Suprapubic skin (tissue), 4 donors: Measurements from ENCODE around the gene PPP6R3.

Experiments used
- EP300 ChIP-seq: sonication (generic); formaldehyde crosslinking; IDR thresholded peaks from one replicate; pipeline ENCODE4 v1.6.1; 2017; ENCODE audit warnings: antibody characterized with exemption
- POLR2A ChIP-seq, 2 donors: fragments of 450-650 bp; IDR thresholded peaks; one replicate each; pipeline ENCODE4 v1.6.1; 2017; ENCODE audit warnings: antibody characterized with exemption in 2 of 2, mild to moderate bottlenecking in 2 of 2, moderate library complexity in 2 of 2
- POLR2AphosphoS5 ChIP-seq, 3 donors: sonication (generic); formaldehyde crosslinking; IDR thresholded peaks; one replicate each; pipeline ENCODE4 v1.6.1; 2017; ENCODE audit warnings: antibody characterized with exemption in 3 of 3
- TF ChIP-seq, protein P1 (sequence below), 2 donors: fragments of 200-600 bp in 1 of 2; fragments of 450-650 bp in 1 of 2; sonication (generic) in 1 of 2; IDR thresholded peaks; one replicate each; pipeline ENCODE4 v1.5.1; 2016 to 2019; ENCODE audit warnings: antibody characterized with exemption in 2 of 2, mild to moderate bottlenecking in 1 of 2, moderate library complexity in 1 of 2

- TF ChIP-seq, protein P1, sequence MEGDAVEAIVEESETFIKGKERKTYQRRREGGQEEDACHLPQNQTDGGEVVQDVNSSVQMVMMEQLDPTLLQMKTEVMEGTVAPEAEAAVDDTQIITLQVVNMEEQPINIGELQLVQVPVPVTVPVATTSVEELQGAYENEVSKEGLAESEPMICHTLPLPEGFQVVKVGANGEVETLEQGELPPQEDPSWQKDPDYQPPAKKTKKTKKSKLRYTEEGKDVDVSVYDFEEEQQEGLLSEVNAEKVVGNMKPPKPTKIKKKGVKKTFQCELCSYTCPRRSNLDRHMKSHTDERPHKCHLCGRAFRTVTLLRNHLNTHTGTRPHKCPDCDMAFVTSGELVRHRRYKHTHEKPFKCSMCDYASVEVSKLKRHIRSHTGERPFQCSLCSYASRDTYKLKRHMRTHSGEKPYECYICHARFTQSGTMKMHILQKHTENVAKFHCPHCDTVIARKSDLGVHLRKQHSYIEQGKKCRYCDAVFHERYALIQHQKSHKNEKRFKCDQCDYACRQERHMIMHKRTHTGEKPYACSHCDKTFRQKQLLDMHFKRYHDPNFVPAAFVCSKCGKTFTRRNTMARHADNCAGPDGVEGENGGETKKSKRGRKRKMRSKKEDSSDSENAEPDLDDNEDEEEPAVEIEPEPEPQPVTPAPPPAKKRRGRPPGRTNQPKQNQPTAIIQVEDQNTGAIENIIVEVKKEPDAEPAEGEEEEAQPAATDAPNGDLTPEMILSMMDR (IDR thresholded peaks at IDR 0.05), result no peak
- TF ChIP-seq POLR2AphosphoS5 (IDR thresholded peaks at IDR 0.05), result no peak
- TF ChIP-seq EP300, result no peak
- TF ChIP-seq POLR2A (IDR thresholded peaks at IDR 0.05), result no peak
Observed at GRCh38 chr11:68528630-68529029, 68.1 kb downstream of the PPP6R3 start.
